ENCODE data around the gene TNS1.
"Not testable (repeated sequence)": the region's sequence is repeated elsewhere in the genome, so short reads cannot be mapped to it uniquely, and the experiment has no call there.

Gene TNS1

GRCh38 chr2:217817466-217818292 lies 185.1 kb downstream of the TNS1 start:
- DNase-seq (ENCODE audit: low read depth) = no peak
- H3K4me3 ChIP-seq (ENCODE audit: low read depth, low read length) = no peak overlapping the region

DNA sequence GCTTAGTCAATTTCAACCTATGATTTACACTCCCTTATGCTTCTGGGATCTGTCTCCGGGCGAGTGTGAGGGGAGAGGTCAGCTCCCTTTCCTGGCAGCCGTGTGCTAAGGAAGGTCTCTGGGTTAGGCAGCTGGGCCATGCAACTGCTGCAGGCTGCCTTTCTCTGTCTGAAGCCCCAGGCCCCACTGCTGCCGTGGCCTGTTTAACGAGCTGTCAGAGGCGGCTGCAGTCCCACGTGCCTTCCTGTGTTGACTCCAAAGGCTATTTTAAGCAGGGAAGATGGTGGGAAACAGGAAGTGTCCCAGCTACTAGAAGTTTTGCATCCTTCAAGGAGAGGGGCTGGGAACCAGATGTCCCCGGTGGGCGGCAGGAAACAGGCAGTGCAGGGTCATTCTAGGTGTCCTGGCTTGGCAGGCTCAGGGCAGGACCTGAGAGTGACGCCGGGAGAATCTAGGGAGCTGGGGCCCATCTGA lies 186.4 kb downstream of the TNS1 start:
- DNase-seq (ENCODE audit: low read depth) = peak; percentile 31
- H3K4me3 ChIP-seq (ENCODE audit: low read depth, low read length) = no peak overlapping the region

- DNase-seq (ENCODE audit: low read depth) = no peak
- no peak overlapping the region for H3K4me3 ChIP-seq (ENCODE audit: low read depth, low read length)
These were observed 189.0 kb downstream of the TNS1 start for GRCh38 chr2:217813828-217814227.

- no peak for DNase-seq (ENCODE audit: low read depth)
- no peak overlapping the region for H3K4me3 ChIP-seq (ENCODE audit: low read depth, low read length)
These were observed 190.6 kb downstream of the TNS1 start for GRCh38 chr2:217812170-217812569.

DNA sequence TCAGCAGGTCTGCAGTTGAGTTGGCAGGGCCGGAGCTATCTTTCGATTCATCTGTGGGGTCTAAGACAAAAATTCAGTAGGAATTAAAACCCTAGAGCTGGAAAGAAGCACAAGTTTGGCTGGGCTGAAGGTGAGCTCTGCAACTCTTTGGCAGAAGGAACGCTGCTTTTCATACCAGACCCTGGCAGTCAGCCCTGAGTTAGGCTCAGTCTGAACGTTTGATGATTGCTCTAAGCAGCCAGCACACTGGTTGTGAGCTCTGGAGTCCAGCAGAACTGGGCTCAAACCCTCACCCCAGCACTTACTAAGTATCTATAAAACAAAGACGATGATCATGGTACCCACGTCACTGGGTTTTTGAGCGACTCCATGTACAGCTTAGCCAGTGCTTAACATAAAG lies 192.5 kb downstream of the TNS1 start:
- H3K4me3 ChIP-seq (ENCODE audit: low read depth, low read length) = no peak overlapping the region
- DNase-seq (ENCODE audit: low read depth) = no peak

GRCh38 chr2:217809736-217810135 lies 193.1 kb downstream of the TNS1 start:
- no peak for DNase-seq (ENCODE audit: low read depth)
- no peak overlapping the region for H3K4me3 ChIP-seq (ENCODE audit: low read depth, low read length)

- not testable (repeated sequence) for H3K4me3 ChIP-seq (ENCODE audit: low read depth, low read length); DNase-seq (ENCODE audit: low read depth)
These were observed 193.8 kb downstream of the TNS1 start for GRCh38 chr2:217808967-217809366.

GRCh38 chr2:217808326-217808725 lies 194.5 kb downstream of the TNS1 start:
- no peak for DNase-seq (ENCODE audit: low read depth)
- no peak overlapping the region for H3K4me3 ChIP-seq (ENCODE audit: low read depth, low read length)

DNA sequence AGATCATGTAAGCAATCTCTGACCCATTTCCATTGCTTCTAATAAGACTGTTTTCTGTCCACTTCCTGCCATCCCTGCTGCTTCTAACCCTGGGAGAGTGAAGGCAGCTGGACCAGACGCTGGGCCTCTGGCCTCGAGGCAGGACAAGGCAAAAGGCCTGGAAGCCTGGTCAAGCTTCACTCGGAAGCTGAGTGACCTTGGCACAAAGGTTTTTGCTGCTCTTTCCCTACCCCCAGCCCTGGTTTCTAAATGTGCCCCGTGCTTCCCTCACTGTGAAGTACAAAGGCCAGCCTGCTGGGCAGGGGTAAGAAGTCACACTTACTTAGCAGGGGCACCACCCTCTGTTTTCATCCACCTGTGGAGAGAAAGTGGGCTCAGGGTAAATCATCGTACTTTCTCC lies 195.0 kb downstream of the TNS1 start:
- DNase-seq (ENCODE audit: low read depth) = no peak
- H3K4me3 ChIP-seq (ENCODE audit: low read depth, low read length) = no peak overlapping the region

DNA sequence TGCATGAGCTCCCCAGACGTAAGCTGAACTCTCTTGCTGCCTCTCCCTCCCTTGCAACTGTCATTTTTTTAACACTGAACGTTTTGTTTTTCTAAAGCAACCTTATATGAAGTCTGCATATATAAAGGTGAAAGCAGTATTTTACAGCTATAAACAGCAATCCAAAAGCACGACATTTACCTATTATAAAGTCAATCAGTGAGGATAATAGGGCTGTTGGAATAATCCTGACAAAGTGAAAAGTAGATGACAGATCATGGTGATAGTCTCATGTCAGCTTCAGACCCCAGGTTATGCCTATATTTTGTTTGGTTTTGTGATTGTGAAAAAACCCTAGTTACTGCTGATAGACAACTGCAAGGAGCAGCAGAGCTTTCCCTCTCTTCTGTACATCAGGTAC lies 195.8 kb downstream of the TNS1 start:
- H3K4me3 ChIP-seq (ENCODE audit: low read depth, low read length) = no peak overlapping the region
- no peak for DNase-seq (ENCODE audit: low read depth)

DNA sequence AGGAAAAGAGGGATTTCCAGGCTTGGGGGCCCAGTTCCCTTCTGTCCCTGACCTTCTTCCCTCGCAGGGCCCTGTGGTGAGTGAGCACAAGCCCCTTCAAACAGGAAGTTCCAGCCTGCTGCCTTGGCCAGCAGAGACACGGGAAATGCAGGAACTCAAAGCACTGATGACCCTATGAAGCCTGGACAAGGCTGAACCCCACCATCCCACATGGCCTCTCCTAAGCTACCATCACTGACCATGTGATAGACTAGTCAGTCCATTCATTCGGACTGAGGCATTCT lies 196.4 kb downstream of the TNS1 start:
- DNase-seq (ENCODE audit: low read depth) = no peak
- H3K4me3 ChIP-seq (ENCODE audit: low read depth, low read length) = no peak overlapping the region

GRCh38 chr2:217805668-217806481 lies 196.9 kb downstream of the TNS1 start:
- no peak for DNase-seq (ENCODE audit: low read depth)

DNA sequence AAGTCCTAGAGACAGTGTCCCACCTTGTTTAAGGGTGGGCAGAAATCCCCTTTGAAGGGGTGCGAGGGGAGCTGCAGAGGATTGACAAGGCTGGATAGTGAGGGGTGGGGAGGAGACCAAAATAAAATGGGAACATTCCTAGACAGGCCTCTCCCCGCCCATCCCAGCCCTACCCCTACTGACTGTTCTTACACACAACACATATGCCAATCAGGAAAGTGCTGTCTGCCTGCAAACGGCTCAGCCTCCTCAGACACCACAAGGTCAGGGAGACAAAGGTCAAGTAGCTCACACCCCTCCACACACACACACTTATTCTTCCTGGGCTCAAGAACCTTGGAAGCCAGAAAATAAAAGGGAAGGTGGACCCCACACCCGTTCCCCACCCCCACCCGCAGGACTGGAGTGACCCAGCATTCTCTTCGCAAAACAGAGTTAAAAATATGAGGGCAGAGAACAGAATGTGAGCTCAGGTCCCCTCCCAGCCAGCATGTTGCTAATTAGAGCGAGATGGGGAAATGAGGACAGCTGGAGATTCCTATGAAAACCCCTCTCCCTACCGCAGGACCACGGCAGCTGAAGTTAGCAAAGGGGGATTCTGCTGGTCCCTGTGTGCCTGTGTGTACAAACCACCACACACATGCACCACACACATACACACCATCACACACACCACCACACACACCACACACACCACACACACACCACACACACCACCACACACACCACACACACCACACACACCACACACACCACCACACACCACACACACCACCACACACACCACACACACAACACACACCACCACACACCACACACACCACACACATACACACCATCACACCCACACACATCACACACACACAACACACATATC lies 197.8 kb downstream of the TNS1 start:
- no peak for DNase-seq (ENCODE audit: low read depth)
- H3K4me3 ChIP-seq (ENCODE audit: low read depth, low read length) = no peak overlapping the region

More at GRCh38 chr2:217805668-217806481, 196.9 kb downstream of the TNS1 start:
- H3K4me3 ChIP-seq (ENCODE audit: low read depth, low read length) = no peak overlapping the region

GRCh38 chr2:217804338-217804737 lies 198.5 kb downstream of the TNS1 start:
- no peak overlapping the region for H3K4me3 ChIP-seq (ENCODE audit: low read depth, low read length)
- DNase-seq (ENCODE audit: low read depth) = no peak

DNA sequence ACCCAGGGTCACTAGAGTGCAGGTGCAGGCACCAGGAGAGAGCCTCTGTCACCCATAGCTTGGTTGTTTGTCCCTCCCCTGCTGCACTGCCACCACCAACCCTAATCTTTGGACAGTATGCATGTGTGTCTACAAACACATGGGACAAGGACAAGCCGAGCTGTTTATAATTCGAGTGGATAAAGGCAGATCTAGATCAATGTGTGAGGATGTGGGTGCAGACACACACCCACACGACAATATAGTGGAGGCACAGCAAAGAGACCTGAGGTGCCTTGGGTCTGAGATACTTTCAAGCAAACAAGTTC lies 199.2 kb downstream of the TNS1 start:
- no peak overlapping the region for H3K4me3 ChIP-seq (ENCODE audit: low read depth, low read length)
- DNase-seq (ENCODE audit: low read depth) = no peak

DNA sequence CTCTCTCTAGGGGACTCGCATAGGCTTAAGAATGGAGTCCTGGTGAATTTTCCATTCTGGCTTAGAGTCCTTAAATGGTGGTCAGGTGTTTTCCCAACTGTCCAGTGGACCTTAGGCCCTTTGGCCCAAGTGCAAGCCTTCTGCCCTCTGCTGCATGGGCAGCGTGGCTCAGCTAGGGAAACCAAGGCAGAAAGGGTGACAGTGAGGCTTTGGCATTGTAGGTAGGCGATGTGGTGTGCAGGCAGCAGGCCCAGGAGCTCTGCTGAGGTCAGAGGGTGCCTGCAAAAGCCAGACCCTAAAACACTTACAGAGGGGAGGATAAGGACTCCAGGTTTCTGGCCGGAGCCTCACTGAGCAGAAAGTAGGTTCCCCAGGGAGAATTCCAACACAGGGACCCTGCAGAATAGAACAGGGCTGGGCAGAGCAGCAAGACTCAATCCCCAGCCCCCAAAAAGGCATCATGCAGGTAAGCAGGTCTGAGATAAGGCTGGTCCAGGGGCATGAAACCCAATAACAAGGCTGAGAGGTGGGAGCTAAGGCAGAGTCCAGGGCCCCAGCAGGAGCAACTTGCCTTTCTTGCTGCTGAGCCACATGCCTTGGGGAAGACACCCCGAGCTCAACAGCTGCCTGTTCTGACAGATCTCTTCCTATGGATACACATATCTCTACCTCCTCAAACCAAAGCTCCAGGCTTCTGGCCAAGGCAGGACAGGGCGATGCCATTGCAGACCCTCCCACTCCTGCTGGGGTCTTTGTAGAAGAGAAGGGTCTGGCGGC lies 199.7 kb downstream of the TNS1 start:
- DNase-seq (ENCODE audit: low read depth) = no peak
- H3K4me3 ChIP-seq (ENCODE audit: low read depth, low read length) = no peak overlapping the region

GRCh38 chr2:217802266-217802665 lies 200.5 kb downstream of the TNS1 start:
- no peak overlapping the region for H3K4me3 ChIP-seq (ENCODE audit: low read depth, low read length)
- no peak for DNase-seq (ENCODE audit: low read depth)

DNA sequence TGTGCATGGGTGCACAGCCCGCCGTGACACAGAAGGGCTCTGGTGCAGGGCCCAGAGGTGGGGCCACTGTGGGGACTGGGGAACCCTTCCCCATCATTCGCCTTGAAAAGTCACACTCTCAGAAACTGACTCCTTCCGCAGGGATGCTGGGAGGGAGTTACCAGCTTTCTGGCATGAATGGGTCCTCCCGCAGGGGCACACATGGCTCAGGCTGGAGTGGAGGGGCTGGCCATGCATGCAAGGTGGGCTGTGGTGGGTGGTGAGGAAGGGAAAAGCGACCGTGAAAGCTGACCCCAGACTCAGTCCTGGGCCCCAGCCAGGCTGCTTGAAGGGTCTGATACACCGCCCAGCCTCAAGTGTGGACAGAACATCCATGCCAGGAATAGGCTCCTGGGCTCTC lies 201.1 kb downstream of the TNS1 start:
- H3K4me3 ChIP-seq (ENCODE audit: low read depth, low read length) = no peak overlapping the region
- DNase-seq (ENCODE audit: low read depth) = no peak

DNA sequence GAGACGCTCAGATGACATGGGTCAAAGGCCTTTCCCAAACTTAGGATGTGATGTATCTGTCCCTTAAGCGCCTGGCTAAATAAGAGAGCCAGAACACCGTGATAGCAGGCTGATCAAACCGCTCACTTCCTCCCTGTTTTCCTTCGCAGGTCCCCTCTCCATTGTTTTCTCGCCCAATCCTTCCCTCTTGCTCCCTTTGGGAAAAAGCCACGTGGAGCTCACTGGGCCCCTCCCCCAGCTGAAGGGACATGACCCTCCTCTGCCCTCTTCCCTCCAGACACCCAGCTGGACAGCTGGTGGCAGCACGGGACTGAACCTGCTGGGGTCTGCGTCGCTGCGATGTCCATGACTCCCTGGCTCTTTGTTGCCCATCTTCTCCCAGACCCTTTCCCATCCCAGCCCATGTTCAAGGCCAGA lies 201.7 kb downstream of the TNS1 start:
- no peak for DNase-seq (ENCODE audit: low read depth)
- H3K4me3 ChIP-seq (ENCODE audit: low read depth, low read length) = no peak overlapping the region
